Ovary (tissue), 3 donors: ENCODE measurements around the gene PLA2G4F.

Experiments
- CTCF ChIP-seq, 3 donors: fragments of 450-650 bp in 2 of 3; fragments of 200-600 bp in 1 of 3; IDR thresholded peaks; one replicate each; pipeline versions ENCODE4 v1.5.1 to v1.8.0; 2016 to 2022; ENCODE audit warnings: antibody characterized with exemption in 3 of 3, mild to moderate bottlenecking in 1 of 3
- EP300 ChIP-seq: sonication (generic); formaldehyde crosslinking; IDR thresholded peaks from one replicate; pipeline ENCODE4 v1.6.1; 2017; ENCODE audit warnings: antibody characterized with exemption
- POLR2A ChIP-seq: fragments of 450-650 bp; IDR thresholded peaks from one replicate; pipeline ENCODE4 v1.6.1; 2017; ENCODE audit warnings: antibody characterized with exemption, mild to moderate bottlenecking, moderate library complexity
- donor health status: DM: no; HTN: no; CAD: no.

DNA sequence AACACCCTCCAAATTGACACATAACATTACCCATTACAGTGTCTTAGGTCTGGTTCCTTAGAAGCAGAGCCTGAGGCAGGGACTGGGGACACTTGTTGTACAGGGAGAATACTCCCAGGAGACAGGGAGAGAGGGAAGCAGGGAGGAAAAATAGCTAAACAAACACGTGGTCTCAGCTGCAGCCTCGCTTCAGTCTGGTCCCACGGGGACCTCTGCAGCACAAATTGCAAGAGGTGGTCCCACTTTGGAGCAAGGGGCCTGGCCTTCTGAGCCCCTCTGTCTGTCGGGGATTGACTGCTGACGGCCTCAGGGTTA lies 37.0 kb downstream of the PLA2G4F start:
- TF ChIP-seq POLR2A (no peak), CTCF (IDR thresholded peaks at IDR 0.05) (no peak), EP300 (no peak)
